Upper lobe of left lung (tissue), 6 donors: Measurements from ENCODE around the gene GLI3. TPM values are rescaled to one million over a fixed set of nuclear protein-coding genes. Genes with fewer than 3 reads are reported as not detected.

Source experiments
- ATAC-seq, 2 donors: fragments of 200-7000 bp; cut with Tn5 transposase; one replicate each; pipeline ENCODE4 v1.9.1; 2022; ENCODE audit warnings: mild to moderate bottlenecking in 2 of 2, moderate library complexity in 2 of 2; ENCODE audit not compliant: low FRiP score in 2 of 2
- DNase-seq, 2 donors: peaks; one replicate each; pipeline ENCODE4 v3.0.0-alpha.2; 2019 to 2020
- H3K27ac ChIP-seq, 4 donors: fragments of 200-600 bp; sonication (generic); one replicate each; pipeline ENCODE4 v1.5.1; 2016 to 2019
- H3K27me3 ChIP-seq, 4 donors: fragments of 200-600 bp; sonication (generic); one replicate each; pipeline ENCODE4 v1.5.1; 2017 to 2019
- H3K36me3 ChIP-seq, 4 donors: fragments of 200-600 bp; sonication (generic); one replicate each; pipeline ENCODE4 v1.5.1; 2016 to 2019
- H3K4me1 ChIP-seq, 4 donors: fragments of 200-600 bp; sonication (generic); one replicate each; pipeline ENCODE4 v1.5.1; 2018 to 2019
- H3K4me3 ChIP-seq, 4 donors: fragments of 200-600 bp; sonication (generic); one replicate each; pipeline ENCODE4 v1.5.1; 2017 to 2019; ENCODE audit warnings: mild to moderate bottlenecking in 2 of 4, moderate library complexity in 1 of 4
- H3K9me3 ChIP-seq, 4 donors: fragments of 200-600 bp; sonication (generic); one replicate each; pipeline ENCODE4 v1.5.1; 2018 to 2019
- EP300 ChIP-seq, 4 donors: sonication (generic); formaldehyde crosslinking; IDR thresholded peaks; one replicate each; pipeline ENCODE4 v1.5.1; 2017; ENCODE audit warnings: antibody characterized with exemption in 4 of 4, control low read depth in 2 of 4
- POLR2A ChIP-seq, 4 donors: fragments of 450-650 bp; IDR thresholded peaks; one replicate each; pipeline ENCODE4 v1.5.1; 2016 to 2017; ENCODE audit warnings: antibody characterized with exemption in 4 of 4, mild to moderate bottlenecking in 2 of 4
- POLR2AphosphoS5 ChIP-seq, 2 donors: sonication (generic); formaldehyde crosslinking; IDR thresholded peaks; one replicate each; pipeline ENCODE4 v1.5.1; 2017; ENCODE audit warnings: antibody characterized with exemption in 2 of 2
- WGBS, 2 donors: methylation state at CpG; one replicate each; pipeline ENCODE4 v1.1.5; 2017 to 2018; 5-methylcytosine and 5-hydroxymethylcytosine counted together
- small RNA-seq, 4 donors: library from RNA; depleted of rRNA; stranded (forward); fragments of <200 nt; gene quantifications; one replicate each; pipeline ENCODE3, GENCODE V24; 2016
- total RNA-seq, 6 donors: library from RNA; depleted of rRNA in 4 of 6; stranded (reverse); fragments of >200 nt in 4 of 6; gene quantifications; one replicate each; pipeline versions ENCODE4 v1.1.0 to v1.2.1, GENCODE V29; 2016 to 2021
- TF ChIP-seq, protein P1 (sequence below), 6 experiments: fragments of 450-650 bp in 4 of 6; fragments of 200-600 bp in 2 of 6; sonication (generic) in 2 of 6; IDR thresholded peaks; one replicate each; pipeline ENCODE4 v1.5.1; 2016 to 2019; ENCODE audit warnings: antibody characterized with exemption in 6 of 6
- donor health status: DM: no; HTN: no; CAD: no; lungs with moderate emphysema.
- donor health status: DM: no; HTN: yes; CAD: no; lungs with severe emphysema.

The GLI3 gene
- total RNA-seq, 6 donors from 2014 or later, result 5.2 to 19.4 (median 14.9) TPM

DNA sequence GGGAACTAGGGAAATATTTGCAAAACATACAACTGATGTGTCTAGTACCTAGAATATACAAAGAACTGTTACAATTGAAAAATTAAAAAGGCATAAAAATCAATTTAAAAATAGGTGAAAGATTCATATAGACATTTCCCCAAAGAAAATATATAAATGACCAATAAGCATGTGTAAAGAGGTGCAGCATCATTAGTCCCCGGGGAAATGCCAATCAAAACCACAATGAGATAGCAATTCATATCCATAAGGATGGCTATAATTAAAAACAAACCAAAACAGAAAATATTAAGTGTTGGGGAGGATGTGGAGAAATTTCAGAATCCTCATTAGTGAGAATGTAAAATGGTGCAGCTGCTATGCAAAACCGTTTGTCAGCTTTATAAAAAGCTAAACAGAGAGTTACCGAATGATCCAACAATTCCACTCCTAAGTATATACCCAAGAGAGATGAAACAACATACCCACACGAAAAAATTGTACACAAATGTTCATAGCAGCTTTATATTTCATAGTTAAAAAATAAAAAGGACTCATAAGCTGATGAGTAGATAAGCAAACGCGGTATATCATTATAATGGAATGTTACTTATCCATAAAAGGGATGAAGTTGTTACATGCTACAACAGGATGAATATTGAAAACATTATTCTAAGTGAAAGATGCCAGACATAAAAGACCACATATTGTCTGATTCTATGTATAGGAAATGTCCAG, 324.0 kb downstream of the GLI3 start:
- no peaks in the 10 kb centered on the region for H3K9me3 ChIP-seq
- TF ChIP-seq, protein P1, sequence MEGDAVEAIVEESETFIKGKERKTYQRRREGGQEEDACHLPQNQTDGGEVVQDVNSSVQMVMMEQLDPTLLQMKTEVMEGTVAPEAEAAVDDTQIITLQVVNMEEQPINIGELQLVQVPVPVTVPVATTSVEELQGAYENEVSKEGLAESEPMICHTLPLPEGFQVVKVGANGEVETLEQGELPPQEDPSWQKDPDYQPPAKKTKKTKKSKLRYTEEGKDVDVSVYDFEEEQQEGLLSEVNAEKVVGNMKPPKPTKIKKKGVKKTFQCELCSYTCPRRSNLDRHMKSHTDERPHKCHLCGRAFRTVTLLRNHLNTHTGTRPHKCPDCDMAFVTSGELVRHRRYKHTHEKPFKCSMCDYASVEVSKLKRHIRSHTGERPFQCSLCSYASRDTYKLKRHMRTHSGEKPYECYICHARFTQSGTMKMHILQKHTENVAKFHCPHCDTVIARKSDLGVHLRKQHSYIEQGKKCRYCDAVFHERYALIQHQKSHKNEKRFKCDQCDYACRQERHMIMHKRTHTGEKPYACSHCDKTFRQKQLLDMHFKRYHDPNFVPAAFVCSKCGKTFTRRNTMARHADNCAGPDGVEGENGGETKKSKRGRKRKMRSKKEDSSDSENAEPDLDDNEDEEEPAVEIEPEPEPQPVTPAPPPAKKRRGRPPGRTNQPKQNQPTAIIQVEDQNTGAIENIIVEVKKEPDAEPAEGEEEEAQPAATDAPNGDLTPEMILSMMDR (IDR thresholded peaks at IDR 0.05), result no peak
- TF ChIP-seq POLR2AphosphoS5 (IDR thresholded peaks at IDR 0.05), result no peak
- no peak for TF ChIP-seq POLR2A (IDR thresholded peaks at IDR 0.05)
- no peak for TF ChIP-seq EP300 (IDR thresholded peaks at IDR 0.05)
- no peaks in the 10 kb centered on the region for H3K36me3 ChIP-seq
- H3K4me1 ChIP-seq, result no peaks in the 10 kb centered on the region
- H3K4me3 ChIP-seq, result no peak overlapping the region
- H3K27ac ChIP-seq, result no peak overlapping the region
- DNase-seq (no peak), ATAC-seq (no peak)
- 76 to 81% methylated on average over 6 of the region's 6 CpGs for WGBS, 2 donors
- H3K27me3 ChIP-seq, result no peaks in the 10 kb centered on the region

GRCh38 chr7:41912426-41912825, 324.6 kb downstream of the GLI3 start:
- no peaks in the 10 kb centered on the region for H3K27me3 ChIP-seq
- H3K4me1 ChIP-seq, result no peaks in the 10 kb centered on the region
- no peak overlapping the region for H3K27ac ChIP-seq
- H3K4me3 ChIP-seq, result no peak overlapping the region
- H3K9me3 ChIP-seq, result no peaks in the 10 kb centered on the region
- DNase-seq (no peak), ATAC-seq (no peak)
- 90 to 92% methylated on average over 2 of the region's 2 CpGs for WGBS, 2 donors
- TF ChIP-seq POLR2A (IDR thresholded peaks at IDR 0.05) (no peak), POLR2AphosphoS5 (IDR thresholded peaks at IDR 0.05) (no peak), EP300 (IDR thresholded peaks at IDR 0.05) (no peak)
- TF ChIP-seq, protein P1 (IDR thresholded peaks at IDR 0.05), result no peak
- H3K36me3 ChIP-seq, result no peaks in the 10 kb centered on the region

GRCh38 chr7:41911792-41912191, 325.2 kb downstream of the GLI3 start:
- ATAC-seq (no peak), DNase-seq (no peak)
- Histone ChIP-seq H3K36me3 (no peaks in the 10 kb centered on the region), H3K27me3 (no peaks in the 10 kb centered on the region), H3K4me3 (no peak overlapping the region), H3K27ac (no peak overlapping the region), H3K4me1 (no peaks in the 10 kb centered on the region), H3K9me3 (no peaks in the 10 kb centered on the region)
- 80 to 84% methylated on average over 2 of the region's 2 CpGs for WGBS, 2 donors
- TF ChIP-seq POLR2AphosphoS5 (IDR thresholded peaks at IDR 0.05) (no peak), EP300 (IDR thresholded peaks at IDR 0.05) (no peak), POLR2A (IDR thresholded peaks at IDR 0.05) (no peak)
- TF ChIP-seq, protein P1 (IDR thresholded peaks at IDR 0.05), result no peak

Small RNAs within 50 kb of the gene (small RNA-seq; reads per million reads assigned to genes)
- gene HMGN2P30, result 0 reads per million in 4 donors
